Measurements from ENCODE around the gene EP400.

DNA sequence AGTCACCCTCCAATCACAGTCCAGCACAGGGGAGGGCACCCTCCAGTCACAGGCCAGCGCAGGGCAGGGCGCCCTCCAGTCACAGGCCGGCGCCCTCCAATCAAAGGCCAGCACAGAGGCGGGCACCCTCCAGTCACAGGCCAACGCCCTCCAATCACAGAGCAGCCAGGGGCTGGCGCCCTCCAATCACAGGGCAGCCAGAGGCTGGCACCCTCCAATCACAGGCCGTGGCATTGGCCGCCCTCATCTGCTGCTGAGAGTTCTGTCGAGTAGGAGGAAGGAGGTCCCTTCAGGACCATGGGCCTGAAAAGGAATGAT lies 167.8 kb downstream of the EP400 start:
- TF ChIP-seq POLR2AphosphoS5 (IDR thresholded peaks at IDR 0.05; ENCODE audit: borderline replicate concordance, low read depth, low read length), result no peak
- TF ChIP-seq EZH2 (IDR thresholded peaks at IDR 0.05), result no peak

Measured in SK-N-MC (cell line).